Astrocyte of the spinal cord (primary cell): ENCODE measurements around the gene FOXC1.
A peak's percentile ranks its signal among the peaks of the same experiment; 100 is the strongest.

Source experiments
- DNase-seq: peaks from one replicate; pipeline ENCODE4 v3.0.0; 2011; ENCODE audit warnings: low read depth, low spot score
- H3K4me3 ChIP-seq: 2 replicates; pipeline ENCODE4 v1.5.1; 2011; ENCODE audit warnings: low read depth, mild to moderate bottlenecking, low read length, moderate library complexity
- CTCF ChIP-seq: IDR thresholded peaks from 2 replicates; pipeline ENCODE4 v1.5.1; 2012; ENCODE audit warnings: low read depth, mild to moderate bottlenecking, low read length, inconsistent platforms
- in situ Hi-C: cut with HindIII; loops from 2 replicates; pipeline ENCODE4 v1.10.0; 2017; ENCODE audit warnings: low sequenced_read_pairs

The FOXC1 gene

GRCh38 chr6:1594445-1595200, 15.1 kb upstream of the FOXC1 start:
- no peak for TF ChIP-seq CTCF
- H3K4me3 ChIP-seq, result no peak overlapping the region
- DNase-seq, result no peak
- in situ Hi-C loops, result no loop called here

- no peak overlapping the region for H3K4me3 ChIP-seq
- TF ChIP-seq CTCF, result no peak
- in situ Hi-C loops, result no loop called here
- DNase-seq, result no peak
Measured at GRCh38 chr6:1595271-1596087, 14.2 kb upstream of the FOXC1 start.

- H3K4me3 ChIP-seq, result peak overlapping the region; percentile 6
- in situ Hi-C loops, result no loop called here
- peak; percentile 50 for DNase-seq
- peak; percentile 94 for TF ChIP-seq CTCF
Measured at GRCh38 chr6:1596088-1596852, 13.4 kb upstream of the FOXC1 start.

GRCh38 chr6:1597121-1597744, 12.5 kb upstream of the FOXC1 start:
- TF ChIP-seq CTCF, result no peak
- in situ Hi-C loops, result no loop called here
- no peak overlapping the region for H3K4me3 ChIP-seq
- DNase-seq, result no peak

- TF ChIP-seq CTCF, result no peak
- in situ Hi-C loops, result no loop called here
- DNase-seq, result no peak
Measured at GRCh38 chr6:1597924-1598323, 11.8 kb upstream of the FOXC1 start.

GRCh38 chr6:1598433-1598832, 11.3 kb upstream of the FOXC1 start:
- TF ChIP-seq CTCF, result no peak
- in situ Hi-C loops, result no loop called here
- H3K4me3 ChIP-seq, result no peak overlapping the region
- no peak for DNase-seq

More at GRCh38 chr6:1597924-1598323, 11.8 kb upstream of the FOXC1 start:
- no peak overlapping the region for H3K4me3 ChIP-seq
